HCT116 (cell line): ENCODE data around the gene MTOR.
A peak's percentile ranks its signal among the peaks of the same experiment; 100 is the strongest.

Experiments
- ATF3 ChIP-seq: IDR thresholded peaks from 2 replicates; pipeline ENCODE4 v1.6.1; 2012
- CEBPB ChIP-seq: IDR thresholded peaks from 2 replicates; pipeline ENCODE4 v1.6.1; 2012; ENCODE audit warnings: low read depth
- CTCF ChIP-seq, 3 experiments: fragments of 200-600 bp in 1 of 3; sonication (generic) in 1 of 3; IDR thresholded peaks in 2 of 3; conservative IDR thresholded peaks in 1 of 3; 2 replicates each; pipeline ENCODE4 v1.5.1; 2012 to 2017; ENCODE audit warnings: low read depth in 2 of 3, low read length in 2 of 3, antibody characterized with exemption in 1 of 3, borderline replicate concordance in 1 of 3, control low read depth in 1 of 3, mild to moderate bottlenecking in 1 of 3, mixed read lengths in 1 of 3, mixed run types in 1 of 3, moderate library complexity in 1 of 3; ENCODE audit not compliant: insufficient read depth in 1 of 3
- EZH2 ChIP-seq: fragments of 200-600 bp; sonication (generic); IDR thresholded peaks from 2 replicates; pipeline ENCODE4 v1.6.1; 2017; ENCODE audit warnings: antibody characterized with exemption, mixed run types
- FOSL1 ChIP-seq: IDR thresholded peaks from 2 replicates; pipeline ENCODE4 v1.6.1; 2012; ENCODE audit warnings: low read depth
- POLR2AphosphoS5 ChIP-seq: IDR thresholded peaks from 2 replicates; pipeline ENCODE4 v1.6.1; 2011; ENCODE audit warnings: mild to moderate bottlenecking, low read depth, low read length, moderate library complexity
- SIN3A ChIP-seq: IDR thresholded peaks from 2 replicates; pipeline ENCODE4 v1.6.1; 2012; ENCODE audit warnings: low read depth
- TCF7L2 ChIP-seq: IDR thresholded peaks from 2 replicates; pipeline ENCODE4 v1.7.0; 2011; ENCODE audit warnings: borderline replicate concordance, inconsistent platforms; ENCODE audit not compliant: insufficient read depth, insufficient read length; ENCODE audit errors: extremely low read depth
- YY1 ChIP-seq: IDR thresholded peaks from 2 replicates; pipeline ENCODE4 v1.6.1; 2011; ENCODE audit warnings: low read length, low read depth, moderate library complexity, mild to moderate bottlenecking; ENCODE audit not compliant: insufficient replicate concordance; ENCODE audit errors: extremely low read depth
- ZBTB33 ChIP-seq: IDR thresholded peaks from 2 replicates; pipeline ENCODE4 v1.6.1; 2011; ENCODE audit warnings: mild to moderate bottlenecking, low read length, moderate library complexity; ENCODE audit not compliant: insufficient replicate concordance; ENCODE audit errors: extremely low read depth
- ZFX ChIP-seq: fragments of 450-650 bp; IDR thresholded peaks from 2 replicates; pipeline ENCODE4 v1.6.1; 2017

GRCh38 chr1:11272544-11272831 is 10.1 kb upstream of the MTOR start:
- TF ChIP-seq CTCF (IDR thresholded peaks at IDR 0.05 in 2 of 3, conservative IDR thresholded peaks at IDR 0.05 in 1 of 3; ENCODE audit: borderline replicate concordance in 1 of 3, insufficient read depth in 1 of 3, low read depth in 2 of 3, low read length in 2 of 3) = 0 out of 6 replicates have a peak, but pooled peaks of 1 of the 3 experiments have one; percentile 23
- no peak for TF ChIP-seq FOSL1
- no peak for TF ChIP-seq POLR2AphosphoS5
- no peak for TF ChIP-seq ZFX
- TF ChIP-seq EZH2 = no peak
- no peak for TF ChIP-seq ZBTB33
- no peak for TF ChIP-seq SIN3A
- TF ChIP-seq ATF3 = no peak
- no peak for TF ChIP-seq YY1
- TF ChIP-seq CEBPB = no peak
- no peak for TF ChIP-seq TCF7L2
